ENCODE data around the gene SUN1.

- TF ChIP-seq CTCF (IDR thresholded peaks at IDR 0.05 in 2 of 3, conservative IDR thresholded peaks at IDR 0.05 in 1 of 3; ENCODE audit: control insufficient read depth in 2 of 3, extremely low read depth in 1 of 3, insufficient read depth in 1 of 3, low read depth in 3 of 3, low read length in 3 of 3) (no peak), SMC3 (IDR thresholded peaks at IDR 0.05; ENCODE audit: borderline replicate concordance, low read length) (no peak), POLR2A (IDR thresholded peaks at IDR 0.05; ENCODE audit: low read depth, low read length) (no peak), POLR2AphosphoS5 (IDR thresholded peaks at IDR 0.05; ENCODE audit: low read length) (no peak), TAF1 (IDR thresholded peaks at IDR 0.05; ENCODE audit: borderline replicate concordance, low read depth, low read length) (no peak), EGR1 (IDR thresholded peaks at IDR 0.05; ENCODE audit: borderline replicate concordance in 1 of 2, low read depth in 2 of 2, low read length in 2 of 2) (no peak), BACH1 (IDR thresholded peaks at IDR 0.05; ENCODE audit: borderline replicate concordance) (no peak), RCOR1 (conservative IDR thresholded peaks at IDR 0.05; ENCODE audit: low read depth, low read length) (no peak), NBN (IDR thresholded peaks at IDR 0.05) (no peak), EP300 (IDR thresholded peaks at IDR 0.05; ENCODE audit: borderline replicate concordance in 1 of 2, control insufficient read depth in 1 of 2, low read depth in 2 of 2, low read length in 2 of 2) (no peak), MXI1 (IDR thresholded peaks at IDR 0.05; ENCODE audit: low read depth, low read length) (no peak)
- TF ChIP-seq, protein P1, sequence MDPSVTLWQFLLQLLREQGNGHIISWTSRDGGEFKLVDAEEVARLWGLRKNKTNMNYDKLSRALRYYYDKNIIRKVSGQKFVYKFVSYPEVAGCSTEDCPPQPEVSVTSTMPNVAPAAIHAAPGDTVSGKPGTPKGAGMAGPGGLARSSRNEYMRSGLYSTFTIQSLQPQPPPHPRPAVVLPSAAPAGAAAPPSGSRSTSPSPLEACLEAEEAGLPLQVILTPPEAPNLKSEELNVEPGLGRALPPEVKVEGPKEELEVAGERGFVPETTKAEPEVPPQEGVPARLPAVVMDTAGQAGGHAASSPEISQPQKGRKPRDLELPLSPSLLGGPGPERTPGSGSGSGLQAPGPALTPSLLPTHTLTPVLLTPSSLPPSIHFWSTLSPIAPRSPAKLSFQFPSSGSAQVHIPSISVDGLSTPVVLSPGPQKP (IDR thresholded peaks at IDR 0.05; ENCODE audit: low read depth, low read length), result no peak
- TF ChIP-seq, protein P2, sequence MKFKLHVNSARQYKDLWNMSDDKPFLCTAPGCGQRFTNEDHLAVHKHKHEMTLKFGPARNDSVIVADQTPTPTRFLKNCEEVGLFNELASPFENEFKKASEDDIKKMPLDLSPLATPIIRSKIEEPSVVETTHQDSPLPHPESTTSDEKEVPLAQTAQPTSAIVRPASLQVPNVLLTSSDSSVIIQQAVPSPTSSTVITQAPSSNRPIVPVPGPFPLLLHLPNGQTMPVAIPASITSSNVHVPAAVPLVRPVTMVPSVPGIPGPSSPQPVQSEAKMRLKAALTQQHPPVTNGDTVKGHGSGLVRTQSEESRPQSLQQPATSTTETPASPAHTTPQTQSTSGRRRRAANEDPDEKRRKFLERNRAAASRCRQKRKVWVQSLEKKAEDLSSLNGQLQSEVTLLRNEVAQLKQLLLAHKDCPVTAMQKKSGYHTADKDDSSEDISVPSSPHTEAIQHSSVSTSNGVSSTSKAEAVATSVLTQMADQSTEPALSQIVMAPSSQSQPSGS (IDR thresholded peaks at IDR 0.05; ENCODE audit: low read length), result no peak
- TF ChIP-seq, protein P3, sequence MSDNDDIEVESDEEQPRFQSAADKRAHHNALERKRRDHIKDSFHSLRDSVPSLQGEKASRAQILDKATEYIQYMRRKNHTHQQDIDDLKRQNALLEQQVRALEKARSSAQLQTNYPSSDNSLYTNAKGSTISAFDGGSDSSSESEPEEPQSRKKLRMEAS (IDR thresholded peaks at IDR 0.05; ENCODE audit: low read depth, low read length), result no peak
These were observed 75.9 kb downstream of the SUN1 start for GRCh38 chr7:908159-908581.
